HG03097 (cell line): ENCODE data around the gene FAXC.
"Not testable (repeated sequence)": the region's sequence is repeated elsewhere in the genome, so short reads cannot be mapped to it uniquely, and the experiment has no call there.

ENCODE experiments used
- ATAC-seq: cut with Tn5 transposase; IDR thresholded peaks from one replicate; pipeline ENCODE4 v1.9.1; 2021; ENCODE audit not compliant: unreplicated experiment, low FRiP score

The FAXC gene

DNA sequence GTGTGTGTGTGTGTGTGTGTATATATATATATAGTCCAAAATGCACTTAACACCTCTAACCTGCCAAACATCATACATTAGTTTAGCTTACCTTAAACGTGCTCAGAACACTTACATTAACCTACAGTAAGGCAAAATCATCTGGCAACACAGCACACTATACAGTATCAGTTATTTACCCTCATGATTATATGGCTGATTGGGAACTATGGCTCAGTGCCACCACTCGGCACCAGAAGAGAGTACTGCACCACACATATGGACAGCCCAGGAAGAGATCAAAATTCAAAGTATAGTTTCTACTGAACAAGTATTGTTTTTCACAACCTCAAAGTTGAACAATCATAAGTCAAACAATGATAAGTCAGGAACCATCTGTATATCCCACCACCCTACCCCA is 59.8 kb downstream of the FAXC start:
- ATAC-seq: no peak

DNA sequence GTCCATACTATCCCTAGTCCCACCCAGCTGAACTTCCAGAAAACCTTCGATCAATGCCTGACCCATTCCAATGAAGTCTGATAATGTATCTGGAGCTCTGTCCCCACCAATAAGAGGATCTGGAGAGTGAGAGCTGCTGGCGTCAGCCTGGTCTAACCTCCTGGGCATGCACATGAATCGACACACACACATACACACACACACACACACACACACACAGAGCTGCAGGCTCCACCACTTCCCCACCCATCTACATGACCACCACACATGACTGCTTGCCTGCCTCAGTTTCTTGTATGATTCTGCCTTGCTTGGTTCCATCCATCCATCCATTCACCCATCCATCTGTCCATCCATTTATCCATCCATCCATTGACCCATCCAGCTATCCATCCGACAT is 60.8 kb downstream of the FAXC start:
- no peak for ATAC-seq

GRCh38 chr6:99287523-99287922 is 62.0 kb downstream of the FAXC start:
- ATAC-seq: no peak

GRCh38 chr6:99285881-99286280 is 63.6 kb downstream of the FAXC start:
- ATAC-seq: no peak

DNA sequence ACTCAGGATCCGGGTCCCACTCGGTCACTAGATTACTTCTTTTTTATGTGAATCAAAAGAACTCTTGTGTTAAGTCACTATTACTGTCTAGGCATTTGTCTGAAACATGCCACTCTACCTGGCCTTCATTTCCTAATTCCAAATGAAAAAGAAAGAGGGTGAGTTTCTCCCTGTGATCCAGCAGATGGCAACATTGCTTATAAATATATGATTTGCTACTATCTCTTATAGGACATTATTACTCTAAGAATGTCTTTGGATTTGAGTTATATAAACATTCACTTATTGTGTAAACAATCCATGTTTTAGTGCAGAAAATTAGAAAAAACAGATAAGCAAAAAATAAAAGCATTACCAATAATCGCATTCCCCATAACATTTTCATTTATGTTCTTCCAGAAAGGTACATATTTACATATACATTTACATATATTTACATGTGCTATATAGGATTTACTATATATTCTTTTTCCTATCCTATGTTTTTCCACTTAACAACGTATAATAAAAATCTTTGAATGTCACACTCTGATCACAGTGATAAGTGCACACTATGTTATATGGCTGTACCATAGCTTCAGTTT is 66.9 kb downstream of the FAXC start:
- ATAC-seq: no peak

- no peak for ATAC-seq
These were observed 72.7 kb downstream of the FAXC start for GRCh38 chr6:99276747-99277146.

DNA sequence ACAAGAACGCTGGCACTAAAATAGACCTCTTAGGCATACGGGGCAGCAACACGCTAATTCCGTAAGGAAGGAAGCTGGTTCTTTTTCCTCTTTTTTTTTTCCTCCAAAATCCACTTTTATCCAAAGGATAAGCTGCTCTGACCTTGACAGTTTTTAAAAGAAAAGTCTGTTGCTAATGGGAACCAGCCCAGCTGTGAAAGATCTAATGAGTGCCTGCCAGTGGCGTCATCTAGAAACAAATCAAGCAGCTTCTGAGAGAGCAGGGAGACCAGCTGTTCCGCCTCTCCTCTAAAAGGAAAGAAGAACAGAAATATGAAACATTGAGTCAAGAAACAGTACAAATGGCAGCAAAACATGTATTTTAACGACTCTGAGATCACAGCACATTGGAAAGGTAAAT is 78.6 kb downstream of the FAXC start:
- ATAC-seq: no peak

DNA sequence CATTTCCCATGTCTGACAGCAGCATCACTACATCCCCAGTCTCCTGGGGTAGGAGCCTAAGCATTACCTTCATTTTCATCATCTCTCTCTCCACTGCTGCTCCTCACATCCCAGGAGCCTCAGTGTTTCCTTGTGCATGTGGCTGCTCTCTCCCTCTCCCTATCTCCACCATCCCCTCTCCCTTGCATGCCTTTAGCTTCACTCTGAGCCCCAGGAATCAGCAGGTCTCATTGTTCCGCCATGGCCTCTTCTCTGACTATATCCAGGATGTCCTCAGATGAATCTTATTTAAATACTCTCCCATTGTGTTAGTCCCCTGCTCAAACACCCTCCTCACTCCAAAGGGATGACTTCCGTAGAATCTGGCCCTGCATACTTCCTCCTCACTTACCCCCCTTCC is 79.4 kb downstream of the FAXC start:
- ATAC-seq: no peak

- ATAC-seq: no peak
These were observed 80.3 kb downstream of the FAXC start for GRCh38 chr6:99269207-99269606.

DNA sequence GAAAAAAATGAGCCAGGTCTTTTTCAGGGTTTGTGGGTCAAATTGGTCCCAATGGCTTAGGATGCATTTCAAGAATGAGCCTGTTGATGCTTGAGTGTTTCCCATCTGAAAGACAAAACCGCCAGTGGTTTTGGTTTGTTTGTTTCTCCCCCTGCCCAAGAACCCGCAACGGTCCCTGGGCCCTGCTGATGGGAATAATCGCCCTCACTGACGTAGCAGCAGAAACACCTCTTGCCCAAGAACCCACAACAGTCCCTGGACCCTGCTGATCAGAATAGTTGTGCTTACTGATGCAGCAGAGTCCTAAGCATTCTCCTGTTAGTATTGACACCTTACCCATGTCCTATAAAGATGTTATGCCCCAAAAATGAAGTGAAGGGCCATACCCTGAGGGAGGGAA is 82.5 kb downstream of the FAXC start:
- ATAC-seq: not testable (repeated sequence)

- not testable (repeated sequence) for ATAC-seq
These were observed 84.0 kb downstream of the FAXC start for GRCh38 chr6:99265447-99265846.

- ATAC-seq: no peak
These were observed 94.6 kb downstream of the FAXC start for GRCh38 chr6:99254616-99255550.

- ATAC-seq: no peak
These were observed 96.2 kb downstream of the FAXC start for GRCh38 chr6:99253271-99253670.

GRCh38 chr6:99252421-99252820 is 97.1 kb downstream of the FAXC start:
- ATAC-seq: no peak

- ATAC-seq: no peak
These were observed 99.0 kb downstream of the FAXC start for GRCh38 chr6:99250476-99250875.

DNA sequence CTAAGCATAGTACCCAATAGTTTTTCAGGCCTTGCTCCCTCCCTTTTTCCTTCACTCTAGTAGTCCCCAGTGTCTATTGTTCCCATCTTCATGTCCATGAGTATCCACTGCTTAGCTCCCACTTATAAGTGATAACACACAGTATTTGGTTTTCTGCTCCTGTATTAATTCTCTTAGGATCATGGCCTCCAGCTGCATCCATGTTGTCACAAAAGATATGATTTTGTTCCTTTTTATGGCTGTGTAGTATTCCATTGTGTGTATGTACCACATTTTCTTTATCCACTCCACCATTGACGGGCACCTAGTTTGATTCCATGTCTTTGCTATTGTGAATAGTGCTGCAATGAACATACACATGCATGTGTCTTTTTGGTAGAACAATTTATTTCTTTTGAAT is 102.9 kb downstream of the FAXC start:
- no peak for ATAC-seq

DNA sequence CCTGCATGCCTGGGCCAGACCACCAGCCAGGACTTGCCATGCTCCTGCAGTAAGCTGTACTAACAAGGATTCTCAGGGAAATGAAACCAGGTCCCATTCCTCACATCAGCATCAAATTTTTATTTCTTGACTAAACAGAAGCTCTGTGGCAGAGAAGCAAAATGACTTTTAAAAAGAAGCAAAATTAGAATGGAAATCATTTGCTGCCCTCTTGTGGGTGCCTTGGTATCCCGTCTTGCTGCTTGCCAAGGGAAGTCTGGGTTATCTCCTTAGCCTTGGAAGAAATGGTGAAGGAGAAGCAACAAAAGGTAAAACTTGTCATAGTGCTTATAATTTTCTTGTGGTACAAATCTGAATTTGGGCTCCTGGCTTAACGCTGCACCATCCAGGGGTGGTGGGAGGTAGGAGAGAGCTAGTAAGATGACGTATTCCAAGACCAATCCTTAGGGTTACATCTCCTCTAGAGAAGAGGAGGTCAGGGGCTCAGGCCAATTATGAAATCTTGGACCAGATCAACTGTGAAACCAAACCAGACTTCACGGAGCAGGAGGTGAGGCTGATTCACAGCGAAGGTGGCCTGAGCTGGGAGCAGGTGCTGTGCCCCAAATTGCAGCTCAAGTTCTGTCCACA is 107.5 kb downstream of the FAXC start:
- no peak for ATAC-seq

- no peak for ATAC-seq
These were observed 113.5 kb downstream of the FAXC start for GRCh38 chr6:99236010-99236409.

GRCh38 chr6:99233219-99233618 is 116.3 kb downstream of the FAXC start:
- no peak for ATAC-seq

DNA sequence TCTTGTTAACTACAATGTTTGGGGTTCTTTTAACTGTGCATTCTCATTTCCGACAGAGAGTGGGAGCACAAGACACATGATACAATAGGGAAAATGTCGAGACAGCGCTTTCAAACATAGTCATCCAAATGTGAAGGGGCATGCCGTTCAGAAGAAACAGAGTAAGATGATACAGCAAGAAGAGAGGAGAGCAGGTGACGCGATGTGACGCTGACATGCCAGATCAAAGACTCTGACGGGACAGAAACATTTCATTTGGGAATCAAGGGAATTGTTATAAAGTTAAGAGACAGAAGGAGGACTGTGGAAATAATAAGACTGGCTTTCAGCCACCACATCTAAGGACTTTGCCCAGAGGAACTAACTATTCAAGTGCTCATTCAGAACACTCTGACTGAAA is 117.4 kb downstream of the FAXC start:
- ATAC-seq: no peak

DNA sequence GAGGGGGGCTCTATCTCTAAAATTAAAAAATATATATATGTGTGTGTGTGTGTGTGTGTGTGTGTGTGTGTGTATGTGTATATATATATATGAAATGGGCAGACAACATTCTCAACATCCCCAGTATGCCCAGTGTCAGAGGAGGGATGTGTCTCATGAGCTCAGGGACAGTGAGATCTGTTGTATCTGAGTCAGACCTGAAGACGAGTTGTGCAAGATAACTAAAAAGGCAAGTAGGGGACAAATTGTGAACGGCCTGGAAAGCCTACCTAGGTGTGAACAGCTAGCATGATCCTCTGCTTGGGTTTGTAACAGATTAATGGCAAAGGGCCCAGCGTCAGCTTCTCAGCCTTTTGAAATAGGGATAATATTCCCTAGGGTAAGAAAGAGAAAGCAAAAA is 124.3 kb downstream of the FAXC start:
- ATAC-seq: no peak
